Keratinocyte (primary cell): ENCODE measurements around the gene SS18L1.

Experiments used
- CTCF ChIP-seq, 3 experiments: IDR thresholded peaks in 1 of 3; conservative IDR thresholded peaks in 1 of 3; optimal IDR thresholded peaks in 1 of 3; 2 replicates in 2 of 3; 3 replicates in 1 of 3; pipeline versions ENCODE3 to v1.5.1; 2011; ENCODE audit warnings: low read length in 3 of 3, mild to moderate bottlenecking in 3 of 3, moderate library complexity in 2 of 3, control low read depth in 1 of 3, inconsistent platforms in 1 of 3; ENCODE audit not compliant: insufficient read depth in 2 of 3; ENCODE audit errors: extremely low read depth in 1 of 3
- EZH2 ChIP-seq: IDR thresholded peaks from one replicate; pipeline ENCODE4 v1.6.1; 2012; ENCODE audit warnings: inconsistent platforms, mild to moderate bottlenecking, low read length, moderate library complexity

- TF ChIP-seq CTCF (optimal IDR thresholded peaks at IDR 0.05 in 1 of 3, IDR thresholded peaks at IDR 0.05 in 1 of 3, conservative IDR thresholded peaks at IDR 0.05 in 1 of 3; ENCODE audit: extremely low read depth in 1 of 3, insufficient read depth in 2 of 3, low read length in 3 of 3) (no peak), EZH2 (no peak)
These were observed 79.4 kb downstream of the SS18L1 start for GRCh38 chr20:62222972-62223371.
